Urothelium cell line (cell line): ENCODE results near the gene PTCH2.
A peak's percentile ranks its signal among the peaks of the same experiment; 100 is the strongest.
"Not testable (repeated sequence)": the region's sequence is repeated elsewhere in the genome, so short reads cannot be mapped to it uniquely, and the experiment has no call there.

Experiments
- DNase-seq: peaks from one replicate; pipeline ENCODE4 v3.0.0; 2011; ENCODE audit warnings: low spot score, mixed read lengths
- FAIRE-seq: peaks from 2 replicates; lab custom pipeline; 2011; peaks lifted over from hg19 to GRCh38; lab: Jason Lieb, UNC

The PTCH2 gene

DNA sequence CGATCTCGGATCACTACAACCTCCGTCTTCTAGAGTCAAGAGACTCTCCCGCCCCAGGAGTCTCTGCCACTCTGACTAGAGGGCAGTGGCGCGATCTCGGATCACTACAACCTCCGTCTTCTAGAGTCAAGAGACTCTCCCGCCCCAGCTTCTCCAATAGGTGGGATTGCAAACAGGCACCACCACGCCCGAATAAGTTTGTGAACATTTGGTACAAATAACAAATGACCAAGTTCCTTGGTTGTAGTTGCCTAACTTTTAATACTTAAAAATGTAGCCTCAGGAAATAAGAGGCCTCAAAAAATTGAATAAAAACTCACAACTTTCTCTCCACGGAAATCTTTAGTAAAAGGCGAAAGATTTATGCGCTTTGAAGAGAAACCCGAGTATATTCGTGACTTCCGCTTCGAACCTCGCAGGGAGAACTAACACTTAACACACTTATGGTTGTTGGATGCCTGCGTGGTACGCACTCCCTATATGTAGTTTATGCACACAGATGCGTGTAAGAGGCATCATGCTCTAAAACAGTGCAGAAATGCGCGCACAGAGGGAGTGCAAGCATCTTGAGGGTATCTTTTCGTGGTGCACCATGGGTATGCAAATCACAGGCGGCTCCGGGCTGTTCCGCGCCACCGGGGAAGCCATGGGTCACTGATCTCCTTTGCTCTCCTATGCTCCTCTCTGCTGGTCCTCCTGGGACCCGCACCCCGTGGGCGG lies 23.3 kb downstream of the PTCH2 start:
- FAIRE-seq = no peak
- no peak for DNase-seq

DNA sequence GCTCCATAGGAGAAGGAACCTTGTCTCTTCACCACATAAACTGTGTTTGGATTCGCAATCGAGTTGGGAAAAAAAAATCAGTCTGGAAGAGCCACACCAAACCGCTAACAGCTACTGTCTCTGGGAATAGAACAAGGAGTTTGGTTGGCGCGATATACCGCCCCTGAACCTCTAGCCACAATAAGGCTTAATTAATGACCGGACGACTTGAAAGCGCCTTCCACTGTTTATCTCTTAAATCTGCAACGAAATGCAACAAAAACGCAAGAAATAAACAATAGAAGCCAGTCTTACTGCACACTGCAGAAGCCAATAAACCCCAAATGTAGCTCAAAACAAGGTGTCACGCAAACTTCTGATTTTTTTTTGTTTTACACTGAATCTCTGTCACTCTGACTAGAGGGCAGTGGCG lies 23.9 kb downstream of the PTCH2 start:
- FAIRE-seq (no peak), DNase-seq (no peak)

DNA sequence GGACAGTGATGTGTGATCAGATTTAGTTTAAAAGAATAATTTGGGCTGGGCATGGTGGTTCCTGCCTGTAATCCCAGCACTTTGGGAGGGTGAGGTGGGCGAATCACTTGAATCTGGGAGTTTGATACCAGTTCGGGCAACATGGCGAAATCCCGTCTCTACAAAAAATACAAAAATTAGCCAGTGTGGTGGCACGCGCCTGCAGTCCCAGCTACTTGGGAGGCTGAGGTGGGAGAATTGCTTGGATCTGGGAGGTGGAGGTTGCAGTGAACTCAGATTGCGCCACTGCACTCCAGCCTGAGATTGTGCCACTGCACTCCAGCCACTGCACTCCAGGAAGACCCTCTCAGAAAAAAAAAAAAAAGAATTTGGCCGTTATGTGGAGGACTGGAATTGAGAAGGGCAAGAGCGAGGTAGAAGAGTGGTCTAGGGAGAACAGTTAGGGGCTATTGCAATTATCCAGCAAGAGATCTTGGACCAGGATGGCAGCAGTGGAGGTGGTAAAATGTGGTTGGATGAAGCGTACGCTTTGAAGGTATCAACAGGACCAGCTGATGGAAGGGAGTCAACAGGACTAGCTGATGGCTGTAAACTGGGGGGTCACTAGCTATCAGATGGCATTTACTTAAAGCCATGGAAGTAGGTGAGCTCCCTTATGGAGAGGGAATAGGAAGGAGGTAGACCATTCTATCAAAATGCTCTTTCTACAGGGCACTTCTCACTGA lies 25.1 kb downstream of the PTCH2 start:
- FAIRE-seq = no peak
- no peak for DNase-seq

DNA sequence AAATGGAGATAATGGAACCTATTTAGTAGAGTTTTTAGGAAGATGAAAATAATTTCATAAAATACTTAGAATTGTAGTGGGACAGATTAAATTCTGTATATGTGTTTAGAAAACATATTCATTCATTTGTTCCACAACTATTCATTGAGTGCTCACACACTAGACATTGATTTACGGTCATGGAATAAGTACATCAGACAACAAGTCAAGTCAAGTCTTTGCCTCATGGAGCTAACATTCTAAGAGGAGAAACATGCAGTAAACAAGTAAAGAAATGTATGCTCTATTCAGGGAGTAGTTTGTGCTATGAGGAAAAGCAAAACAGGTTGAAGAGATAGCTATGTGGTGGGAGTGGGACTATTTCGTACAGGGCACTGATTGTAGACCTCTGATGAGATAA lies 25.7 kb downstream of the PTCH2 start:
- DNase-seq (no peak), FAIRE-seq (no peak)

DNA sequence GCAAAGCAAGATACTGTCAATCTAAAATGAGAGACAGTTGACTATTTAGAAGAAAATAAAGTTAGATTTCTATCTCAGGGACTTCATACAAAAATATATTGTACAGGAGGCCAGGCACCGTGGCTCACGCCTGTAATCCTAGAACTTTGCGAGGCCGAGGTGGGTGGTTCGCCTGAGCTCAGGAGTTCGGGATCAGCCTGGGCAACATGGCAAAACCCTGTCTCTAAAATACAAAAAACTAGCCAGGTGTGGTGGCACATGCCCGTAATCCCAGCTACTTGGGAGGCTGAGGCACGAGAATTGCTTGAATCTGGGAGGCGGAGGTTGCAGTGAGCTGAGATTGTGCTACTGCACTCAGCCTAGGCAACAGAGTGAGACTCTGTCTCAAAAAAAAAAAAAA lies 27.1 kb downstream of the PTCH2 start:
- FAIRE-seq, DNase-seq: not testable (repeated sequence)

DNA sequence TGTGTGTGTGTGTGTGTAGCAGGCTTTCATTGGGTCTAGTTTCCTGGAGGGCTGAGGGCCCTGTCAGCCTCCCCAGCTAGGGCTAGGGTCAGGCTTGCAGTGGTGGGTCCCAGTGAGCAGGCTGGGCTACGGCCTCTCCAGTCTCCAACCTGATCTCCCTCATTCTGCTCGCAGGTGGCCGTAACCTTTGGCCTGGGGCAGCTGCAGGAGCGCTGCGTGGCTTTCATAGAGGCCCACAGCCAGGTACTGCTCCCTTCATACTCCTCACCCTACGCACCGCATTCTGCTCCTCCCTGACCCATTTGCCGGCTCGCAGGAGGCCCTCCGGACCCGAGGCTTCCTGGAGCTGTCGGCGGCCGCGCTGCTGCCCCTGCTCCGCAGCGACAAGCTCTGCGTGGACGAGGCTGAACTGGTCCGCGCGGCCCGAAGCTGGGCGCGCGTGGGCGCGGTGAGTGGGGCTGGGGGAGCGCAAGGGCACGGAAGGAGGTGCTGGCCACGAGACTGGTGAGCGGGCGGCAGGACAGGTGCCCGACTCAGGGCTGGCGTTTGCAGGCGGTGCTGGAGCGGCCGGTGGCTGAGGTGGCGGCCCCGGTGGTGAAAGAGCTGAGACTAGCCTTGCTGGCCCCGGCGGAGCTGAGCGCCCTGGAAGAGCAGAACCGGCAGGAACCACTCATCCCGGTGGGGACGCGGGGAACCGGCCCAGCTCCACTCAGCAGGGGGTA lies 30.1 kb downstream of the PTCH2 start:
- FAIRE-seq (no peak), DNase-seq (no peak)

DNA sequence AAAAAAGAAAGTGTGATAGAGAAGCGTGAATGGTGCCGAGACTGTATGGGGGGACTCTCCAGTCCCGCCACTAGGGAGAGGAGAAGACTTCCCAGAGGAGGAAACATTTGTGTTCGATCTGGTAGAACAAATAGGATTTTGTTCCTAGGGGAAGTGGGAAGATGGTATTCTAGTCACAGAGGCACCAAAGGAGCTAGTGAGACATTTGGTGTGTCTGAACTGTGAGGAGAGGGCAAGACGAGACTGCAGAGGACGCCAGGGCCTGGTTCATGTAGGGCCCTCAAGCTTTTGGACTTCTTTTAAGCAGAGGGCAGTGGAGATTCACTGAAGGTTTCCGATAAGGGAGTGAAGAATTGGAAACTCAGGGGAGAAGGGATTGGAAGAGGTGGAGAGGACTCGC lies 31.8 kb downstream of the PTCH2 start:
- no peak for FAIRE-seq
- DNase-seq = no peak

DNA sequence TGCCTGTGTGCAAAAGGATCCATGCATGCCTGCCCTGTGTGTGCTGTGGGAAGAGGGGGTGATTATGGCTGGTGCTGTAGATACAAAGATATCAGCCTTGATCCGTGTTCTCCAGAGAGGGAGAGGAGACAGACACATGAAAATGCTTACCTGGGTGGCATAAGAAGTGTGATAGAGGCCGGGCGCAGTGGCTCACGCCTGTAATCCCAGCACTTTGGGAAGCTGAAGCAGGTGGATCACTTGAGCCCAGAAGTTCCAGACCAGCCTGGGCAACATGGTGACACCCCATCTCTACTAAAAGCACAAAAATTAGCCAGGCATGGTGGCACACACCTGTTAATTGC lies 32.3 kb downstream of the PTCH2 start:
- not testable (repeated sequence) for DNase-seq, FAIRE-seq

DNA sequence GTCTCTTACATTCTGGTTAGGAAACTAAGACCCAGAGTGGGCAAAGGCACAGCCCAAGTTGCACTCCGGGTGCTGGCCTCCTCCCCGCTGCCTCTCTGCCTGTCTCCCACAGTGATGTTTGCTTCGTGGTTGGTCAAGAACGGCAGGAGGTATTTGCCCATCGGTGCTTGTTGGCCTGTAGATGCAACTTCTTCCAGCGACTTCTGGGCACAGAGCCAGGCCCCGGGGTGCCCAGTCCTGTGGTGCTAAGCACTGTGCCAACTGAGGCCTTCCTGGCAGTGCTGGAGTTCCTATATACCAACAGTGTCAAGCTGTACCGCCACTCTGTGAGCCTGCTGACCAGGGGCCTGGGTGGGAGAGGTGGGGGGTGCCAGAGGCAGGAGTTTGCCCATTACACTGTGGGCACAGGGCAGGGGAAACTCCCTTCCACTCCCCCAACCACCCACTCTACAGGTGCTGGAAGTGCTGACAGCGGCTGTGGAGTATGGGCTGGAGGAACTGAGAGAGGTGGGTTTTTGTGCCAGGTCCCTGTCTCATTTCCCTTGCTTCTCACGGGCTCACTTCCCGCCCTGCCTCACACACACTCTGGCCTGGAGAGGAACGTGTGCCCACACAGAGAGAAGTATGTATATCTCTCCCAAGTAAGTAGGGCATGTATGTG lies 32.8 kb downstream of the PTCH2 start:
- DNase-seq (no peak), FAIRE-seq (no peak)

DNA sequence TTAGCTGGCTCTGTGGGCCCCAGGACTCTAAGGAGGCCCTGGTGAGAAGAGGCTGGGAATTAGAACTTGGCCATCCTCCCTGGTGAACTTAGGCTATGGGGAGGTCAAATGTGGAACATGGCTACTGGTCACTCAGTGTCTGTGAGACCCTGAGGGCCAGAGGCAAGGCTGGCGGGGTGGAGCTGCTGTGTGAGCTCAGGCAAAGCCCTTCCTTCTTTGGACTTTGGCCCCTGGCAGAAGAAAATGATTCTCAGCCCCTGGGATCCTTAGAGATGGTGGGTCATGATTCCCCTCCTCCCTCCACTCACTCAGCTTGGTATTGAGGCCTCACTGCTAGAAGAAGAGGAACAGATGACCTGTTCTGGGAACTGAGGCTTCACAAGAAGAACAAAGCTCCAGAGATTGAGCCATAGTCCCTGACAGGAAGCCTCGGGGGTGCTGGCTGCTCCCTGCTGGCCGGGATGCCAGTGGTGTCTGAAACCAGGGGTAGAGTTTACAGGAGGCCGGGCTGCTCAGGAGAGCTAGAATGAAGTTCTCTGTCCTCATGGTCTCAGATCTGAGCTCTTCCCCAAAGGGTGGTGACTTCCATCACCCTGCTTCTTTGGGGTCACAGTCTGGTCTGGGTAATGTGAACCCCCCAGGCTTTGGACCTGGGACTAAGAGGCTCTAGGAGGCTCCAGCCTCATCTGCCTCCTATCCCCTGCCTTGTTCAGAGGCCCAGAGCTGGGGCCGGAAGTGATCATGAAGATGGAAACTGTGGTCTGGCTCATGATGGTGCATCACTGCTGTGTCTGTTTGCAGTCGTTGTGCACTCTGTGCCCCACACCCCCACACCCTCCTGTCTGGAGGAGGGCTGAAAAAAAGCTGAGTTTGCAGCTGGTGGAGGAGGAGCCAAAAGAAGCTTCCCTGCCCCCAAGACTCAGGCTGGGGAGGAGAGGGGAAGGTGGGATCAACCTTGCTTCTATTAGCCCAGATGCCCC lies 33.8 kb downstream of the PTCH2 start:
- peak; percentile 57 for DNase-seq
- FAIRE-seq = no peak

DNA sequence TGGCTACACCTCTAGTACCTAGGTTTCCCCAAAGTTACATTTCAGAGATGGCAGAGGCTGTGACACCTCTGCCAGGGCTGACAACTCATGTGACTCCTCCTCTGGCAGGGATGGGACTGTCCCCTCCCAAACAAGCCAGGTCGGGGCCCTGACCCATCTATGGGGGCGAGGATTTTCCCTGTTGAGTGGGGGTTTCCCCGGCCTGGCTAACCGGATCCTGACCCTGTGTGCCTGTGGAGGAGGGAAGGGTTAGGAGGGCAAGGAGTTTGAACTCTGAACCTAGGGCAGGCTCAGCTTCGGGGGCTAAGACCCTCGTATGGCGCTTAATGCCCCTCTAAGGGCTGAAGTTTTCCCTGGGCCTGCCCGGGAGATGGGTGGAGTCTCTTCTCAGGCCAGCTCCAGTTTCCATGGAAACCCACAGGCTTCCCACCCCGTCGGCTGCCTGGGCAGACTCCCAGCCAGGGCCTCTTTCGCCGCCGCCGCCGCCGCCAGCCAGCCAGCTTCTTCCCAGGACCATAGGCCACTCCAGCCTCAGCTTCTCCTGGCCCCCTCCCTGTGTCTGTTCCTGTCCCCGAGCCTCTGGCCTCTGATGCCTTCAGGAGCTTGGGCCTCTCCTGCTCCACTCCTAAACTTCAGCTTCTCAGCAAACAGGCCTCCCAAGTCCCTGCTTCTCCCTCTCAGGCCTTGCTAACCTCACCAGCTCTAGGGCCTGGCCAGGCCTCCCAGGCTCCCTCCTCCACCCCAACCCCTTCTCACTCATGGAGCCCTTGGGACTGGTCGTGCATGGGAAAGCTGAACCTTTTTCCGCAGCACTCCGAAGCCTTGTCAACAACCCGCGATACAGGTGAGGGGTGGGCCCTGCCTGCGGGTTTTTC lies 34.8 kb downstream of the PTCH2 start, which contains the start of gene BTBD19:
Gene BTBD19 (plus strand): TSS at position 461 of the 875 bp plus-strand sequence. CDS start 298 bp downstream, at position 759.
- DNase-seq (peak; percentile 91), FAIRE-seq (peak; percentile 5)

DNA sequence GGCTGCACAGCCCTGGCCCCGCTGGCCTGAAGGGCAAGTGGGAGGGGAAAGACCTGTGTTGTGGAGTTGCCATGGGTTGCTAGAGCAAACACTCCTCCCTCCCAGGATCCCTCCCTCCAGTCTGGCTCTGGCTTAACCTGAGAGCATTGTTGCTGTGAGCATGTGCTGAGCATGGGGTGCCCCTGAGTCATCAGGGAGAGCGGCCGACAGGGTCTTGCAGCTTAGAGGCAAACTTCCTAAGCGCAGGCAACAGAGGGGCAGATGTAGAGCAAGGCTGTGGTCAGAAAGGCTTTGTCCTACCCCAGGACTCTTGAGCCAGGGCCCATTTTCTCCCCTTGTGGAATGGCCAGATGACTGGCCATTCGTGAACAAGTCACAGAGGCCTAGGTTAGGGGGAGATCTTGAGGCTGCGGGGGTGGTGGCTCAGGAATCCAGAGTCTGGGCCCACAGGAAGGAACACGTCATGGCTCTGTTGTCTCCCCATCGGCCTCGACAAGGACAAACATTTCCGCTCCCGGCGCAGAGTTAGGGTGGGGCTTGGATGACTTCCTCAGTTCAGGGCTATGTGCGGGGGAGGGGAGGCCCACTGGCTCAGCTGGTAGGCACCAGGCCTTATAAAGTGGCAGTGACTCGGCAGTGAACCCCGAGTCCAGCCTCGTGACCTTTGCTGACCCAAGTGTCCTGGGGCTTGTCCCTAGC lies 35.5 kb downstream of the PTCH2 start:
- FAIRE-seq = peak; percentile 98

DNA sequence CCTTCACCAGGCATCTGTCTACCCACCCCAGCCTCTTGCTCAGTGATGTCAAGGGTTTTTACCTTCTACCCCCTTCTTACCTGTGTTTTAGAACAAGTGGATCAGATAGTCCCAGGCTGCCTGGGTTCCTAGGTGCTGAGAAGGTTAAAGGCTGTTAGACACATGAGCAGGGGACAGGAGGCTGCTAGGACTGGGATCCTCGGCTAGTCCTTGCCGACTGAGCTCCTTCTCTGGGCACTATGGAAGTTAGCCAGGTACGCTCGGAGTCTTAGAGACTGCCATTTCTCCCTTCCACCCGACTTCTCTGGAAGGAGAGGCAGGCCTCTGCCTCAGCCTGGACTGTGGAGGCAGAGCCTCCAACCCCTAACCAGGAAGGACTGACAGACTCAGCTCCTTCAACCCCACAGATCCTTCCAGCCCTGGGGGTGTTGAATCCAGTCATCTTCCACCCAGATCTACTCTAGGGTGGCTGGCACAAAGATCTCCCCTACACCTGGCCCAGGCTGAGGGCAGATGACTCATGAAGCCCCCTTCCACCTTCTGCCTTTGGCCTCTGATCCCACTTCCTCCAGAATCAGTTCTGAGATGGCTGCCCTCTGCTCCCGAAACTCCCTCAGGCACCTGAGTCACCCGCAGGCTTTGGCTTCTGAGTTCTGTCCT lies 36.2 kb downstream of the PTCH2 start, which contains the start of gene DYNLT4:
Gene DYNLT4 (minus strand): TSS at position 648 of the 660 bp plus-strand sequence. CDS start 683 bp downstream, outside the sequence.
- no peak for DNase-seq
- peak; percentile 40 for FAIRE-seq

More for the DNA sequence above, 35.5 kb downstream of the PTCH2 start:
- peak; percentile 95 for DNase-seq

DNA sequence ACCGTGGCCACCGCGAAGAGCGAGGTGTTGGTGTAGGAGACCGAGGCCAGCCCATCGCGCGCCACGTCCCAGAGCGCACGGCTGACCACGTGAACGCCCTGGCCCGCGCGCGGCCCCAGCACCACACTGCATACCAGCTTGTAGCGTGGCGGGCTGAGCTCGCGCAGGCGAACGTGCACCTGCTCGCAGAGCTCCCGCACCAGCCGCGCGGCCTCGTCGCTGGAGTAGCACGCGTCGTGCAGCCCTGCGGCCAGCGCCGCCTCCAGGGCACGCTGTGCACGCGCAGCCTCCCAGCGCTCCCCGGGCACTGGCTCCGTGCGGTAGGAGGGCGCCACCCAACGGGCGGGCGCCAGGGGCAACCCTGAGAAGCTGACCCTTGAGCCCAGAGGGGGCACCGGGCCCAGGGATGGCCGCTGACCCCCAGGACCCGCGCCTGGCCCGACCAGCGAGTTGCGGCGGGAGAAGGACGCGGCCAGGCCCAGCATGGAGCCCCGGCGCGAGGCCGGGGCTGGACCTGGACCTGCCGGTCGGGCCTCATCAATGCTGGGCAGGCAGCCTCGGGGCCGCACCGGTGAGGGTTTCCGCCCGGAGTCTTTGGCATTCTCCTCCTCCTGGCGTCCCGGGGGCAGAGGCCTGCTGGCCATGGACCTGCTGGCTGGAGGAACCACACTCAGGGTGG lies 36.9 kb downstream of the PTCH2 start:
- DNase-seq (no peak), FAIRE-seq (peak; percentile 32)

DNA sequence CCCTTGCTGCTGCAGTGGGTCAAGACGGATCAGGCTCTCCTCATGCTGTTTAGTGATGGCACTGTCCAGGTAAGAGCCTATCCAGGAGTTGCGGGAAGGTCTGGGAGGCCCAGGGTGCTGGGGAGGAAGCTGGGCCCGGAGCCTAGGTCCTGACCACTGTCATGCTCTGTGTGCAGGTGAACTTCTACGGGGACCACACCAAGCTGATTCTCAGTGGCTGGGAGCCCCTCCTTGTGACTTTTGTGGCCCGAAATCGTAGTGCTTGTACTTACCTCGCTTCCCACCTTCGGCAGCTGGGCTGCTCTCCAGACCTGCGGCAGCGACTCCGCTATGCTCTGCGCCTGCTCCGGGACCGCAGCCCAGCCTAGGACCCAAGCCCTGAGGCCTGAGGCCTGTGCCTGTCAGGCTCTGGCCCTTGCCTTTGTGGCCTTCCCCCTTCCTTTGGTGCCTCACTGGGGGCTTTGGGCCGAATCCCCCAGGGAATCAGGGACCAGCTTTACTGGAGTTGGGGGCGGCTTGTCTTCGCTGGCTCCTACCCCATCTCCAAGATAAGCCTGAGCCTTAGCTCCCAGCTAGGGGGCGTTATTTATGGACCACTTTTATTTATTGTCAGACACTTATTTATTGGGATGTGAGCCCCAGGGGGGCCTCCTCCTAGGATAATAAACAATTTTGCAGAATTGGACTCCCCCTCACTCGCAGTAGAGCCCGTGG lies 37.6 kb downstream of the PTCH2 start:
- no peak for FAIRE-seq
- DNase-seq = no peak

DNA sequence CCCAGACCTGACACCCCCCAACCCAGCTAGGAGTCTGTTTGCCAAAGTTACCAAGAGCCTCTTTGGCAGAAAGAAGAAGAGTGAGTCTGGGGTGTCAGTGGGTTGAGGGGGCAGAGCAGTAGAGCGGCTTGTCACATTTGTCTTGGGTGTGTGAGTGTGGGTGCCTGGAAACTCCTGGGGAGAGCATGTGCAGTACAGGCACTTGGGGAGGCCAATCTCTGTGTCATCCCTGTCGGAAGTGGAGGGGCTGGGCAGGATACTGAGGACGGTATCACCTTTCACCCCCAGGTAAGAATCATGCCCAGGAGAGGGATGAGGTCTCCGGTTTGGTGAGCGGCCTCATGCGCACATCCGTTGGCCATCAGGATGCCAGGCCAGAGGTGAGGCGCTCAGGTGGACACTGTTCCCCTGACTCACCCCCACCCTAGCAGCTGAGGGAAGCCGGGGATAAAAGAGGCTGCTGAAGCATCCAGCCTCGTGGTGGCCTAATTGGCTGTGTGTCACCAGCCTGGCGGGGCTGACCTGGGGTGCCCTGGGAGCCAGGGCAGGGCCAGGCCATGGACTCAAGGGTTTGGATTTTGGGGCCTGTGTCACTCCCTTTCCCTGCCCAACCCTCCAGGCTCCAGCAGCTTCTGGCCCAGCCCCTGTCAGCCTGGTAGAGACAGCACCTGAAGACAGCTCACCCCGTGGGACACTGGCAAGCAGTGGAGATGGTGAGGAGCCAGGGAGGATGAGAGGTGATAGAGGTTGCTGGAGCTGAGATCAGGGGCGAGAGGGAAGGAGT lies 39.5 kb downstream of the PTCH2 start:
- DNase-seq (no peak), FAIRE-seq (no peak)
